ENCODE results near the gene RNF150.

- no peak for TF ChIP-seq POLR2A (IDR thresholded peaks at IDR 0.05)
- no peak for TF ChIP-seq CTCF (IDR thresholded peaks at IDR 0.05 in 4 of 5, conservative IDR thresholded peaks at IDR 0.05 in 1 of 5)
Measured at GRCh38 chr4:140858897-140859296, 274.4 kb downstream of the RNF150 start.
